ENCODE data around the gene SELENOP.

SELENOP gene

DNA sequence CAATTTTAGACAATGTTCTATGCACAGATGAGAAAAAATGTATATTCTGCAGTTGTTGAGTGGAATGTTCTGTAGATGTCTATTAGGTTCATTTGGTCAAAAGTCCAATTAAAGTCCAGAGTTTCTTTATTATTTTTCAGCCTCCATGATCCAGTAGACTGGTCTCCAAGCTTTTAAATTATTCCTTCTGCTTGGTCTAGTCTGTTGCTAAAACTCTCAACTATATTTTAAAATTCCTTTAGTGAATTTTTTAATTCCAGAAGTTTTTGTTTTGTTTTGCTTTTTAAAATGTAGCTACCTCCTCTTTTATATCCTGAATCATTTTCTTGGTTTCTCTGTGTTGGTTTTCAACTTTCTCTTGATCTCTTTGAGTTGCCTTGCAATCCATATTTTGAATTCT lies 24.6 kb downstream of the SELENOP start:
- Histone ChIP-seq H3K4me1 (ENCODE audit: control insufficient read depth in 1 of 2, insufficient read depth in 2 of 2, low read length in 2 of 2) (no peaks in the 10 kb centered on the region), H3K27me3 (ENCODE audit: low read depth, low read length) (no peaks in the 10 kb centered on the region), H3K27ac (ENCODE audit: low read length) (no peak overlapping the region), H3K4me3 (ENCODE audit: low read depth in 1 of 2, low read length in 2 of 2) (no peak overlapping the region), H3K36me3 (ENCODE audit: control insufficient read depth in 1 of 2, insufficient read depth in 2 of 2, low read length in 2 of 2) (no peaks in the 10 kb centered on the region), H3K9me3 (ENCODE audit: control insufficient read depth in 1 of 2, low read length in 2 of 2) (peaks cover 3 to 21% of the 10 kb centered on the region in 2 donors)

DNA sequence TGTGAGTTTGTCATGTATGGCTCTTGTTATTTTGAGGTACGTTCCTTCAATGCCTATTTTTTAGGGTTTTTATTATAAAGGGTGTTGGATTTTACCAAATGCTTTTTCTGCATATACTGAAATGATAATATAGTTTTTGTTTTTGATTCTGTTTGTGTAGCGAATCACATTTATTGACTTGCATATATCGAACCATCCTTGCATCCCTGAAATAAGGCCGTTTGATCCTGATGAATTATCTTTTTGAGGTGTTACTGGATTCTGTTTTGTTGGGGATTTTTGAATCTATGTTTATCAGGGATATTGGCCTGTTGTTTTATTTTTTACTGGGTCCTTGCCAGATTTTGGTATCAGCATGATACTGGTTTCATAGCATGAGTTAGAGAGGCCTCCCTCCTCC lies 25.9 kb downstream of the SELENOP start:
- no peak overlapping the region for H3K27ac ChIP-seq (ENCODE audit: low read length)
- no peaks in the 10 kb centered on the region for H3K36me3 ChIP-seq (ENCODE audit: control insufficient read depth in 1 of 2, insufficient read depth in 2 of 2, low read length in 2 of 2)
- peaks cover 3 to 21% of the 10 kb centered on the region in 2 donors for H3K9me3 ChIP-seq (ENCODE audit: control insufficient read depth in 1 of 2, low read length in 2 of 2)
- no peak overlapping the region for H3K4me3 ChIP-seq (ENCODE audit: low read depth in 1 of 2, low read length in 2 of 2)
- H3K27me3 ChIP-seq (ENCODE audit: low read depth, low read length) = no peaks in the 10 kb centered on the region
- no peaks in the 10 kb centered on the region for H3K4me1 ChIP-seq (ENCODE audit: control insufficient read depth in 1 of 2, insufficient read depth in 2 of 2, low read length in 2 of 2)

DNA sequence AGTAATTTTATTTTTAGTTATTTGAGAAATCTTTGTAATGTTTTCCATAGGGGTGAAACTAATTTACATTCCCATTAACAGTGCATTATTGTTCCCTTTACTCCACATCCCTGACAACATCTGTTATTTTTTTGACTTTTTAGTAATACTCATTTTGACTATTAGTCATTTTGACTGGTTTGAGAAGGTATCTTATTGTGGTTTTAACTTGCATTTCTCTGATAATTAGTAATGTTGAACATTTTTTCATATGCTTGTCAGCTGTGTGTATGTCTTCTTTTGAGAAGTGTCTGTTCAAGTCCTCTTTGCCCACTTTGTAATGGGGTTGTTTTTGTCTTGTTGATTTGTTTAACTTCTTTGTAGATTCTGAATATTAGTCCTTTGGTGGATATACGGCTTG lies 27.6 kb downstream of the SELENOP start:
- Histone ChIP-seq H3K27ac (ENCODE audit: low read length) (no peak overlapping the region), H3K9me3 (ENCODE audit: control insufficient read depth in 1 of 2, low read length in 2 of 2) (peaks cover 3 to 21% of the 10 kb centered on the region in 2 donors), H3K27me3 (ENCODE audit: low read depth, low read length) (no peaks in the 10 kb centered on the region), H3K4me1 (ENCODE audit: control insufficient read depth in 1 of 2, insufficient read depth in 2 of 2, low read length in 2 of 2) (no peaks in the 10 kb centered on the region), H3K4me3 (ENCODE audit: low read depth in 1 of 2, low read length in 2 of 2) (no peak overlapping the region), H3K36me3 (ENCODE audit: control insufficient read depth in 1 of 2, insufficient read depth in 2 of 2, low read length in 2 of 2) (no peaks in the 10 kb centered on the region)

DNA sequence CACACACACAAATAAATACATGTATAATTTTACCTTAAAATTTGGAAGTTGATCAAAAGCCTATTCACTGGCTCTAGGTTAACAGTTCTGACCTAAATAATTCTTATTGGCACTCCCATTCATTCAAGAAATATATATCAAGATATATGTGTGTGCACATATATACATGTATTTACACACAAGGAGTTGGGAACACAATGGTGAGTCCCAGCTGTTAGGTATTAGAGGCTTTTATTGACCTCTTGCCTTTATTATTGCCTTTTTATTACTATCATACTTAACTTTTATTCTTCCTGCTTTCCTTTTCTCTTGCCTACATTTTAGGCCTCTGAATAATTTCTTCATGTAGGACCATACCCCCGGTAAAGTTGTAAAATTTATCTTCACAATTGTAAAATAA lies 30.1 kb downstream of the SELENOP start:
- no peak overlapping the region for H3K27ac ChIP-seq (ENCODE audit: low read length)
- no peak overlapping the region for H3K4me3 ChIP-seq (ENCODE audit: low read depth in 1 of 2, low read length in 2 of 2)
- H3K4me1 ChIP-seq (ENCODE audit: control insufficient read depth in 1 of 2, insufficient read depth in 2 of 2, low read length in 2 of 2) = no peaks in the 10 kb centered on the region
- no peaks in the 10 kb centered on the region for H3K27me3 ChIP-seq (ENCODE audit: low read depth, low read length)
- H3K36me3 ChIP-seq (ENCODE audit: control insufficient read depth in 1 of 2, insufficient read depth in 2 of 2, low read length in 2 of 2) = no peaks in the 10 kb centered on the region
- H3K9me3 ChIP-seq (ENCODE audit: control insufficient read depth in 1 of 2, low read length in 2 of 2) = peaks cover 2 to 11% of the 10 kb centered on the region in 2 donors

DNA sequence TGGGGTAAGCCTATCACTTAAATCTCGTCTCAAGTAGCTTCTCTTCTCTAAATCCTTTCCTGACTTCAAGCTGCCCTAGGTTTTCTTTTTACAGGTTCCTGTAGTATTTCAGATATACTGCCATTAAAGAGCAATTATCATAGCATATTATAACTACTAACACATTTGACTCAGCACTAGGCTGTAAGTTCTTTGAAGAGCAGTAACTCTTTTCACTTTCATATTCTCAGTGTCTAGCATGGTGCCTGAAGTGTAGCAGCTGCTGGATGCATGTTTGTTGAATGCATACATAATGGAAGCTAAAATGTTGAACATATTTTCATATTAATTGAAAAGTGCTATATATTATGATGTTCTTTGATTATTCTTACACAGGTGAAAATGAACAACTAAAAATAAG lies 32.6 kb downstream of the SELENOP start:
- no peak overlapping the region for H3K4me3 ChIP-seq (ENCODE audit: low read depth in 1 of 2, low read length in 2 of 2)
- no peaks in the 10 kb centered on the region for H3K9me3 ChIP-seq (ENCODE audit: control insufficient read depth in 1 of 2, low read length in 2 of 2)
- no peaks in the 10 kb centered on the region for H3K27me3 ChIP-seq (ENCODE audit: low read depth, low read length)
- no peaks in the 10 kb centered on the region for H3K36me3 ChIP-seq (ENCODE audit: control insufficient read depth in 1 of 2, insufficient read depth in 2 of 2, low read length in 2 of 2)
- no peak overlapping the region for H3K27ac ChIP-seq (ENCODE audit: low read length)
- no peaks in the 10 kb centered on the region for H3K4me1 ChIP-seq (ENCODE audit: control insufficient read depth in 1 of 2, insufficient read depth in 2 of 2, low read length in 2 of 2)

DNA sequence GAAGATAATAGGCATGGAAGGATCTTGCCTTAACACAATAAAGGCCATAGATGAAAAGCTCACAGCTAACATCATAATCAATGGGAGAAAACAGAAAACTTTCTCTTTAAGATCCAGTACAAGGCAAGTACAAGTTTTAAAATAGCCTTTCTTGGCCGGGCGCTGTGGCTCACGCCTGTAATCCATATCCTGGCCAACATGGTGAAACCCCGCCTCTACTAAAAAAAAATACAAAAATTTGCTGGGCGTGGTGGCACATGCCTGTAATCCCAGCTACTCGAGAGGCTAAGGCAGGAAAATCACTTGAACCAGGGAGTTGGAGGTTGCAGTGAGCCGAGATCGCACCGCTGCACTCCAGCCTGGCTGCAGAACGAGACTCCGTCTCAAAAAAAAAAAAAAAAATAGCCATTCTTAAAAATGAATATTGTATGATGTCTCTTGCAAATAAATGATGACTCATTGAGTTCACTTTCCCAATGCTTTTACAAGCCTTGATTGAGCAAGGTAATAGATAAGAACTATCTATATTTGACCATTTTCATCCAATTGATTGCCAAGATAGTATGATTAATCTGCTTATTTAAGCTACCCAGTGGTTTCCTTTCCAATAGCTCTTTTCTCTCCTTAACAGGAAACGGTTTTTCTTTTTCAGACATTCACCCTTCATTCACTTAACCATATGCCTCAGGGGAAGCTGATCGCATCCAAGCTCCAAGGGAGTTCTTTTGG lies 39.3 kb downstream of the SELENOP start:
- Histone ChIP-seq H3K9me3 (ENCODE audit: control insufficient read depth in 1 of 2, low read length in 2 of 2) (peaks cover 0 to 2% of the 10 kb centered on the region in 2 donors), H3K27ac (ENCODE audit: low read length) (no peak overlapping the region), H3K27me3 (ENCODE audit: low read depth, low read length) (no peaks in the 10 kb centered on the region), H3K4me1 (ENCODE audit: control insufficient read depth in 1 of 2, insufficient read depth in 2 of 2, low read length in 2 of 2) (no peaks in the 10 kb centered on the region), H3K36me3 (ENCODE audit: control insufficient read depth in 1 of 2, insufficient read depth in 2 of 2, low read length in 2 of 2) (no peaks in the 10 kb centered on the region), H3K4me3 (ENCODE audit: low read depth in 1 of 2, low read length in 2 of 2) (no peak overlapping the region)

DNA sequence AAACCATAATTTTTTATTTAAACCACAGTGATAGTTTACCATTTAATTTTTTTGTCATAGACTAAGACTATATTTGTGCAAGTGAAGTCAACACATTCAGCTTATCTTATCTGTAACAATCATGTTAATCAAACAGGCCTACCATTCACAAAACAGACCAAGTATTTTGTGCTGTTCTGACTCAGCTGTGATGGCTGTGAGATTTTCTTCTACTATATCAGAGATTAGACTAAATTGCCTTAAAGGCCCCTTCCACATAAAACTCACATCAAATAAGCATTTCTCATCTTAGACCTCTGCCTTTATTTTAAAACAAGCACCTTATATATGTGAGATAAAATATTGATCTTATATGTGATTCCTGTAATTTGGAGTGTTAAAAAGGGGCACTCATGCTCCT lies 41.7 kb downstream of the SELENOP start:
- Histone ChIP-seq H3K27me3 (ENCODE audit: low read depth, low read length) (no peaks in the 10 kb centered on the region), H3K4me3 (ENCODE audit: low read depth in 1 of 2, low read length in 2 of 2) (no peak overlapping the region), H3K9me3 (ENCODE audit: control insufficient read depth in 1 of 2, low read length in 2 of 2) (peaks cover 0 to 2% of the 10 kb centered on the region in 2 donors)

DNA sequence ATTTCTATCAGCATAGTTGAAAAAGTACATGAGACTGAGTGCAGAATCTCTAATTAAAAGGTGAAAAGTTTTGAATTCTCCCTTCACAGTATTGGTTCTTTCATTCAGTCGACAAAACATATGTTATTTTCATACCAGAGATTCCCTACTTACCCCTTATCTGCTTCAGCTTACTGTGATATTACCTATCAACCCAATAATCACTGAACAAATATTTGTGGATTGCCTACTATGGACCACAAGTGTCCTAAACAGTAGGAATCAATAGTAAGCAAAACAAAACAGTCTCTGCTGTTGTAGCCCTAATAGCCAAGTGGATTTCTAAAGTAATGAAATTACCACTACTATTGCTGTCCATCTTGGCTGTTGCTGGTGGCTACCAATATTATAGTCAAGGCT lies 43.6 kb downstream of the SELENOP start:
- no peak overlapping the region for H3K27ac ChIP-seq (ENCODE audit: low read length)

More for the DNA sequence above, 41.7 kb downstream of the SELENOP start:
- H3K36me3 ChIP-seq (ENCODE audit: control insufficient read depth in 1 of 2, insufficient read depth in 2 of 2, low read length in 2 of 2) = no peaks in the 10 kb centered on the region
- H3K27ac ChIP-seq (ENCODE audit: low read length) = no peak overlapping the region
- H3K4me1 ChIP-seq (ENCODE audit: control insufficient read depth in 1 of 2, insufficient read depth in 2 of 2, low read length in 2 of 2) = no peaks in the 10 kb centered on the region

DNA sequence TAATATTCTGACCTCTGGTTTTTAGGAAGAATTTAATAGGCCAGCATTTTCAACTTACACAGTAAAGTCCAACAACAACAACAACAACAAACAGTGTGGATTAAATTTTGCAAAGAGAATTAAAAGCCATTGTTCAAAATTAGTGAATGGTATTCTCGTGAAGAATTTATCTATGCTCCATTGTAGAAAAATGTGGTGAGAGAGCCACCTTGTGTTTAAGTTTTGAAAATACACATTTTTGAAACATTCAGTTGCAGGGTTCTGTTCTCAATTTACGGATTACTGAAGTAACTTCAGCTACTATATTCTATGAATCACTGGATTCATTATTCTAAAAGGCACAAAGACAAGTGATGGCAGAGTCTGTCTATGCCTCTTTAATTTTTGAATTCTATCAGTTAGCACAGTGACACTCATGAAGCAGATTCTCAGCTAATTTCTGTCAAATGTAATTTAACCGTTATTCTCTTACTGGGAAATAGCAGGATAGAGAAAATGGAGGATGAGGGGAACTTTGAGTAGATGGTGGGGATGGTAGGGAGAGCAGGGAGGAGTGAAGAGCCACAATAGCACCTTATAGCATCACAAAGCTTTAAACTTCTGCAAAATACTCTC lies 44.1 kb downstream of the SELENOP start:
- Histone ChIP-seq H3K4me3 (ENCODE audit: low read depth in 1 of 2, low read length in 2 of 2) (no peak overlapping the region), H3K4me1 (ENCODE audit: control insufficient read depth in 1 of 2, insufficient read depth in 2 of 2, low read length in 2 of 2) (no peaks in the 10 kb centered on the region), H3K27me3 (ENCODE audit: low read depth, low read length) (no peaks in the 10 kb centered on the region), H3K36me3 (ENCODE audit: control insufficient read depth in 1 of 2, insufficient read depth in 2 of 2, low read length in 2 of 2) (no peaks in the 10 kb centered on the region), H3K9me3 (ENCODE audit: control insufficient read depth in 1 of 2, low read length in 2 of 2) (peaks cover 0 to 2% of the 10 kb centered on the region in 2 donors), H3K27ac (ENCODE audit: low read length) (no peak overlapping the region)

More for the DNA sequence above, 43.6 kb downstream of the SELENOP start:
- Histone ChIP-seq H3K4me1 (ENCODE audit: control insufficient read depth in 1 of 2, insufficient read depth in 2 of 2, low read length in 2 of 2) (no peaks in the 10 kb centered on the region), H3K27me3 (ENCODE audit: low read depth, low read length) (no peaks in the 10 kb centered on the region), H3K9me3 (ENCODE audit: control insufficient read depth in 1 of 2, low read length in 2 of 2) (peaks cover 0 to 2% of the 10 kb centered on the region in 2 donors), H3K36me3 (ENCODE audit: control insufficient read depth in 1 of 2, insufficient read depth in 2 of 2, low read length in 2 of 2) (no peaks in the 10 kb centered on the region), H3K4me3 (ENCODE audit: low read depth in 1 of 2, low read length in 2 of 2) (no peak overlapping the region)

DNA sequence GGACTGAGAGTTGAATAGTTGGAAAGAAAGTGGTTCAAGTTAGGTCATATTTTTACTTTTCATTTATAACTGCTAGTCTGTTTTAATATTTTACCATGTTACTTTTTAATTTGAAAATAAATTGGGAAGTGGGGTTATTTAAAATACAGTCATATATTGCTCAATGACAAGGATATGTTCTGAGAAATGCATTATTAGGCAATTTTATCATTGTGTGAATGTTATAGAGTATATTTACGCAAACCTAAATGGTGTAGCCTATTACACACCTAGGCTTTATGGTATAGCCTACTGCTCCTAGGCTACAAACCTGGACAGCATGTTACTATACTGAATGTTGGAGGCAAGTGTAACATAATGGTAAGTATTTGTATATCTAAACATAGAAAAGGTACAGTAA lies 49.9 kb downstream of the SELENOP start:
- no peaks in the 10 kb centered on the region for H3K9me3 ChIP-seq (ENCODE audit: control insufficient read depth in 1 of 2, low read length in 2 of 2)
- H3K27me3 ChIP-seq (ENCODE audit: low read depth, low read length) = peaks cover 8% of the 10 kb centered on the region
- no peak overlapping the region for H3K4me3 ChIP-seq (ENCODE audit: low read depth in 1 of 2, low read length in 2 of 2)
- H3K27ac ChIP-seq (ENCODE audit: low read length) = no peak overlapping the region
- no peaks in the 10 kb centered on the region for H3K36me3 ChIP-seq (ENCODE audit: control insufficient read depth in 1 of 2, insufficient read depth in 2 of 2, low read length in 2 of 2)
- no peaks in the 10 kb centered on the region for H3K4me1 ChIP-seq (ENCODE audit: control insufficient read depth in 1 of 2, insufficient read depth in 2 of 2, low read length in 2 of 2)

DNA sequence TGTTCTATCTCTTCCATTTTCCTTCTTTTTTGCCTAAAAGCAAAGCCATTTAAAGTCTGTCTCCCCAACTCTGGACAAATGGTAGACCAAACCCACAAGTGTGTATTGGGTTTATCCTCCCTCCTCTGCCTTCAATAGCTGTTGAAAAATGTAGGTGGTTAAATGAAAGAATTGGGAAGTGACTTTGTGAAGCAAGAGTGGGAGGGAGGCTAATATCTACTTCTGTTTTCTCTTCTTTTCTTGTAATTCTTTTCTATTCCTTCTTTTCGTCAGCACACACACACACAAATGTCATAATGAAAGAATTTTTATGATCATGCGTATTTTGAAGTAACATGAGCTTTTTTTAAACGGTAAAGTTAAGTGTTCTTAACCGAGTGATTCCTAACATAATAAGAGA lies 51.3 kb downstream of the SELENOP start:
- no peaks in the 10 kb centered on the region for H3K36me3 ChIP-seq (ENCODE audit: control insufficient read depth in 1 of 2, insufficient read depth in 2 of 2, low read length in 2 of 2)
- H3K27ac ChIP-seq (ENCODE audit: low read length) = no peak overlapping the region
- H3K4me1 ChIP-seq (ENCODE audit: control insufficient read depth in 1 of 2, insufficient read depth in 2 of 2, low read length in 2 of 2) = no peaks in the 10 kb centered on the region
- peaks cover 8% of the 10 kb centered on the region for H3K27me3 ChIP-seq (ENCODE audit: low read depth, low read length)
- H3K9me3 ChIP-seq (ENCODE audit: control insufficient read depth in 1 of 2, low read length in 2 of 2) = no peaks in the 10 kb centered on the region
- H3K4me3 ChIP-seq (ENCODE audit: low read depth in 1 of 2, low read length in 2 of 2) = no peak overlapping the region

DNA sequence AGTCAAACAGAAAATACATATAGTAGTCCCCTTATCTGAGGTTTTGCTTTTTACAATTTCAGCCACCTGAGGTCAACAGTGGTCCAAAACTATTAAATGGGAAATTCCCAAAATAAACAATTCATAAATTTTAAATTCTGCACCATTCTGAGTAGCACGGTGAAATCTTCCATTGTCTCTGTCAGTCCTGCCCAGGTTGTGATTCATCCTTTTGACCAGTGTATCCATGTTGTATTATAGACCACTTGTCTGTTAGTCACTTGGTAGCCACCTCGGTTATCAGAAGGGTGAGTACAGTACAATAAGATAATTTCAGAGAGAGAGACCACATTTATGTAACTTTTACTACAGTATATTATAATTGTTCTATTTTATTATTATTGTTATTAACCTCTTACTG lies 52.2 kb downstream of the SELENOP start:
- H3K4me1 ChIP-seq (ENCODE audit: control insufficient read depth in 1 of 2, insufficient read depth in 2 of 2, low read length in 2 of 2) = no peaks in the 10 kb centered on the region
- H3K36me3 ChIP-seq (ENCODE audit: control insufficient read depth in 1 of 2, insufficient read depth in 2 of 2, low read length in 2 of 2) = no peaks in the 10 kb centered on the region
- H3K27ac ChIP-seq (ENCODE audit: low read length) = no peak overlapping the region

More for the DNA sequence above, 52.2 kb downstream of the SELENOP start:
- Histone ChIP-seq H3K4me3 (ENCODE audit: low read depth in 1 of 2, low read length in 2 of 2) (no peak overlapping the region), H3K9me3 (ENCODE audit: control insufficient read depth in 1 of 2, low read length in 2 of 2) (no peaks in the 10 kb centered on the region), H3K27me3 (ENCODE audit: low read depth, low read length) (peaks cover 8% of the 10 kb centered on the region)
